IMR-90 (cell line): ENCODE data around the gene PM20D2. TPM values are rescaled to one million over a fixed set of nuclear protein-coding genes. Genes with fewer than 3 reads are reported as not detected.

Experiments used
- ATAC-seq: fragments of 200-7000 bp; cut with Tn5 transposase; 2 replicates; pipeline ENCODE4 v1.9.1; 2020; ENCODE audit warnings: low read depth, mild to moderate bottlenecking, moderate library complexity
- BruUV-seq: library from RNA; stranded (reverse); fragments of 400-500 nt; replicated peaks from 2 replicates; lab custom pipeline; 2021; lab: Mats Ljungman, UMichigan
- CTCF ChIA-PET: fragments of 300-600 bp; formaldehyde crosslinking; extraction: SDS; loops from one replicate; lab custom pipeline; 2021; ENCODE audit warnings: antibody characterized with exemption; lab: Yijun Ruan, JAX
- POLR2A ChIA-PET: fragments of 300-600 bp; sonication (Branson Sonifier 250); formaldehyde crosslinking; loops from one replicate; lab custom pipeline; 2022; ENCODE audit warnings: antibody characterized with exemption; ENCODE audit not compliant: unreplicated experiment; lab: Charles Lee
- DNase-seq: peaks from one replicate; pipeline ENCODE4 v3.0.0; 2013
- H2AFZ ChIP-seq: replicated peaks from 2 replicates; pipeline ENCODE3; 2013; ENCODE audit warnings: low read length, mild to moderate bottlenecking; ENCODE audit not compliant: poor library complexity
- H2AK5ac ChIP-seq: 2 replicates; pipeline ENCODE4 v1.6.1; 2013; ENCODE audit warnings: low read depth, low read length, inconsistent platforms
- H2AK9ac ChIP-seq: replicated peaks from 2 replicates; pipeline ENCODE3; 2013; ENCODE audit warnings: mild to moderate bottlenecking, low read depth, low read length, moderate library complexity; ENCODE audit not compliant: poor library complexity
- H2BK120ac ChIP-seq: 2 replicates; pipeline ENCODE4 v1.6.1; 2013; ENCODE audit warnings: low read depth, low read length, inconsistent platforms
- H2BK15ac ChIP-seq: 3 replicates; pipeline ENCODE4 v1.6.1; 2013; ENCODE audit warnings: low read depth, low read length, inconsistent platforms
- H2BK20ac ChIP-seq: 2 replicates; pipeline ENCODE4 v1.6.1; 2013; ENCODE audit warnings: low read depth, mild to moderate bottlenecking, inconsistent platforms, low read length, moderate library complexity
- H2BK5ac ChIP-seq: 2 replicates; pipeline ENCODE4 v1.6.1; 2013; ENCODE audit warnings: mild to moderate bottlenecking, low read depth, low read length, inconsistent platforms; ENCODE audit not compliant: poor library complexity, severe bottlenecking
- H3K14ac ChIP-seq: replicated peaks from 2 replicates; pipeline ENCODE4 v1.6.1; 2013; ENCODE audit warnings: low read depth, low read length, inconsistent platforms
- H3K18ac ChIP-seq: 2 replicates; pipeline ENCODE4 v1.6.1; 2013; ENCODE audit warnings: low read depth, low read length, control low read depth
- H3K23ac ChIP-seq: 2 replicates; pipeline ENCODE4 v1.6.1; 2013; ENCODE audit warnings: low read depth, low read length, inconsistent platforms
- H3K27ac ChIP-seq: 2 replicates; pipeline ENCODE4 v1.5.1; 2013; ENCODE audit warnings: mild to moderate bottlenecking, control low read depth, low read length; ENCODE audit not compliant: insufficient read depth
- H3K27me3 ChIP-seq: 2 replicates; pipeline ENCODE4 v1.6.1; 2013; ENCODE audit warnings: low read length; ENCODE audit not compliant: control insufficient read depth, insufficient read depth
- H3K36me3 ChIP-seq: 2 replicates; pipeline ENCODE4 v1.6.1; 2013; ENCODE audit warnings: low read length, mixed read lengths; ENCODE audit not compliant: control insufficient read depth, insufficient read depth
- H3K4ac ChIP-seq: 2 replicates; pipeline ENCODE4 v1.6.1; 2013; ENCODE audit warnings: low read depth, low read length, inconsistent platforms
- H3K4me1 ChIP-seq: 2 replicates; pipeline ENCODE4 v1.6.1; 2013; ENCODE audit warnings: low read length, mixed read lengths; ENCODE audit not compliant: control insufficient read depth, insufficient read depth
- H3K4me2 ChIP-seq: 2 replicates; pipeline ENCODE4 v1.6.1; 2013; ENCODE audit warnings: low read depth, mild to moderate bottlenecking, control low read depth, low read length, moderate library complexity
- H3K4me3 ChIP-seq: 2 replicates; pipeline ENCODE4 v1.5.1; 2013; ENCODE audit warnings: low read depth, mild to moderate bottlenecking, control low read depth, low read length, moderate library complexity; ENCODE audit not compliant: insufficient read depth
- H3K56ac ChIP-seq: 2 replicates; pipeline ENCODE4 v1.6.1; 2013; ENCODE audit warnings: low read length, inconsistent platforms; ENCODE audit not compliant: insufficient read depth; ENCODE audit errors: extremely low read depth
- H3K79me1 ChIP-seq, 2 experiments: 2 replicates each; pipeline ENCODE4 v1.6.1; 2013; ENCODE audit warnings: low read length in 2 of 2, inconsistent platforms in 1 of 2, low read depth in 1 of 2
- H3K9ac ChIP-seq: 2 replicates; pipeline ENCODE4 v1.6.1; 2013; ENCODE audit warnings: low read depth, low read length, control low read depth
- H3K9me1 ChIP-seq: 2 replicates; pipeline ENCODE4 v1.6.1; 2013; ENCODE audit warnings: low read length, inconsistent platforms; ENCODE audit not compliant: insufficient read depth
- H3K9me3 ChIP-seq: 2 replicates; pipeline ENCODE4 v1.6.1; 2013; ENCODE audit warnings: low read length; ENCODE audit not compliant: control insufficient read depth, insufficient read depth
- H4K20me1 ChIP-seq: 2 replicates; pipeline ENCODE4 v1.6.1; 2013; ENCODE audit warnings: low read length, inconsistent platforms; ENCODE audit not compliant: insufficient read depth
- H4K5ac ChIP-seq: 2 replicates; pipeline ENCODE4 v1.6.1; 2013; ENCODE audit warnings: mild to moderate bottlenecking, low read depth, low read length, control low read depth
- H4K8ac ChIP-seq, 2 experiments: 2 replicates each; pipeline ENCODE4 v1.6.1; 2013; ENCODE audit warnings: low read depth in 2 of 2, low read length in 2 of 2, control low read depth in 1 of 2, inconsistent platforms in 1 of 2
- H4K91ac ChIP-seq: 2 replicates; pipeline ENCODE4 v1.6.1; 2013; ENCODE audit warnings: low read depth, low read length, inconsistent platforms; ENCODE audit not compliant: insufficient read depth
- BHLHE40 ChIP-seq: fragments of 150-350 bp; IDR thresholded peaks from 2 replicates; pipeline ENCODE4 v1.6.1; 2016; ENCODE audit warnings: mild to moderate bottlenecking, low read depth, low read length
- CEBPB ChIP-seq: IDR thresholded peaks from 2 replicates; pipeline ENCODE4 v1.6.1; 2012; ENCODE audit warnings: low read depth, low read length, improper control_type of control experiment
- CHD1 ChIP-seq: IDR thresholded peaks from 2 replicates; pipeline ENCODE4 v1.6.1; 2012; ENCODE audit warnings: low read depth, low read length, improper control_type of control experiment
- FOS ChIP-seq: fragments of 150-350 bp; IDR thresholded peaks from 2 replicates; pipeline ENCODE4 v1.6.1; 2016; ENCODE audit warnings: low read depth, low read length
- MAFK ChIP-seq: IDR thresholded peaks from 2 replicates; pipeline ENCODE4 v1.6.1; 2012; ENCODE audit warnings: low read depth, low read length, improper control_type of control experiment
- MAZ ChIP-seq: IDR thresholded peaks from 2 replicates; pipeline ENCODE4 v1.6.1; 2012; ENCODE audit warnings: low read depth, mild to moderate bottlenecking, low read length, improper control_type of control experiment, moderate library complexity, borderline replicate concordance
- MXI1 ChIP-seq: IDR thresholded peaks from 2 replicates; pipeline ENCODE4 v1.6.1; 2012; ENCODE audit warnings: low read depth, mild to moderate bottlenecking, low read length, moderate library complexity, borderline replicate concordance
- POLR2A ChIP-seq: IDR thresholded peaks from 2 replicates; pipeline ENCODE4 v1.6.1; 2012; ENCODE audit warnings: mild to moderate bottlenecking, low read depth, low read length
- RCOR1 ChIP-seq: IDR thresholded peaks from 2 replicates; pipeline ENCODE4 v1.6.1; 2012; ENCODE audit warnings: mild to moderate bottlenecking, low read length, improper control_type of control experiment; ENCODE audit not compliant: insufficient replicate concordance
- RFX5 ChIP-seq: IDR thresholded peaks from 2 replicates; pipeline ENCODE4 v1.8.0; 2012; ENCODE audit warnings: low read depth, mild to moderate bottlenecking, low read length, moderate library complexity
- SMC3 ChIP-seq: fragments of 150-350 bp; IDR thresholded peaks from 2 replicates; pipeline ENCODE4 v1.6.1; 2016; ENCODE audit warnings: low read depth, mild to moderate bottlenecking, antibody characterized with exemption, low read length, moderate library complexity
- WGBS, 2 experiments: methylation state at CpG; one replicate each; pipeline versions ENCODE4 v1.1.5 to v1.1.7; 2013; ENCODE audit warnings: missing lambda C conversion rate in 2 of 2; ENCODE audit not compliant: insufficient read length in 1 of 2; ENCODE audit errors: extremely low coverage in 2 of 2; 5-methylcytosine and 5-hydroxymethylcytosine counted together
- dilution Hi-C: fragments of 300-500 bp; cut with HindIII; formaldehyde crosslinking; loops from one replicate; pipeline ENCODE4 v1.14.3; 2018; ENCODE audit warnings: low sequenced_read_pairs; ENCODE audit not compliant: unreplicated experiment
- in situ Hi-C: fragments of 300-500 bp; cut with MboI; formaldehyde crosslinking; loops from 3 replicates; pipeline ENCODE4 v1.14.3; 2019; ENCODE audit warnings: low sequenced_read_pairs, inconsistent platforms, mixed read lengths
- intact Hi-C: fragments of 100-400 bp; cut with micrococcal nuclease; formaldehyde crosslinking; loops from 2 replicates; pipeline ENCODE4 v1.10.0; 2022
- polyA plus RNA-seq, 3 experiments: library from polyadenylated mRNA; depleted of rRNA; stranded (reverse); fragments of >200 nt; gene quantifications; 2 replicates each; pipeline ENCODE4 v1.2.3, GENCODE V29; 2012; ENCODE audit warnings: low replicate concordance in 1 of 3
- total RNA-seq: library from RNA; depleted of rRNA; stranded (reverse); fragments of >200 nt; gene quantifications from 2 replicates; pipeline ENCODE4 v1.2.3, GENCODE V29; 2012
- TF ChIP-seq, protein P1 (sequence below): fragments of 150-350 bp; IDR thresholded peaks from 2 replicates; pipeline ENCODE4 v1.6.1; 2016; ENCODE audit warnings: low read depth, mild to moderate bottlenecking, low read length, moderate library complexity, borderline replicate concordance
- TF ChIP-seq, protein P2 (sequence below): conservative IDR thresholded peaks from 2 replicates; pipeline ENCODE4 v1.5.1; 2012; ENCODE audit warnings: mild to moderate bottlenecking, low read depth, low read length, improper control_type of control experiment
- TF ChIP-seq, protein P3 (sequence below): fragments of 150-350 bp; IDR thresholded peaks from 2 replicates; pipeline ENCODE4 v1.6.1; 2017; ENCODE audit warnings: mild to moderate bottlenecking, antibody characterized with exemption, low read length, low read depth

The PM20D2 gene
- total and polyA plus RNA-seq, 2 of the 4 experiments (the other 2 are of a cell fraction) = 6.0 to 6.5 TPM

DNA sequence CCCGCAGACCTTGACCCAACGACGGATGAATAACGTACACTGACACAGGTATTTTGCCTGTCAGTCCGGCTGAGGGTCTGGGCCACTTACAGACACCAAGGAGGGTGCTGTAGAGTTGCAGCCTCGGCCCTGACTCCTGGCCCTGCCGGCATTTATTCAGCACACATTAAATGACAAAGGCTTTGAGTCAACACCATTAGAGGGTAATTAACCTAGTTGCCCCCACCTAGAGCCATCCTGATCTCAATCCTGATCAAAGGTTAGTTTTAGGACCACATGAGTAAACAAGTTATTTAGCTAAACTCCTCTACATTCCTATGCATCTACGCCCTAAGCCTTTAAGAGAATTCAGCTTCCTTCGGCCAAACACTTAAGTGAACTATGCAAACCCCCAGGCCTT, 11.9 kb upstream of the PM20D2 start:
- in situ Hi-C loops (loop anchor here (25.0 kb wide), 1 partner anchor 228 kb away; the partner anchor contains the start of gene UBE2J1), dilution Hi-C loops (no loop called here), intact Hi-C loops (no loop called here)

More for the DNA sequence above, 11.9 kb upstream of the PM20D2 start:
- no peak overlapping the region for H4K91ac ChIP-seq
- ChIA-PET POLR2A (no interaction called here), CTCF (interaction anchor here (0.6 kb wide), 1 partner anchor 183 kb away, joined by 3 read pairs; no protein-coding TSS in a partner anchor)
- no peak for TF ChIP-seq FOS
- TF ChIP-seq CEBPB = no peak
- TF ChIP-seq SMC3 = no peak
- TF ChIP-seq BHLHE40 = no peak
- no peak for TF ChIP-seq RCOR1
- no peak for TF ChIP-seq MAFK
- no peak for TF ChIP-seq MXI1
- TF ChIP-seq, protein P1, sequence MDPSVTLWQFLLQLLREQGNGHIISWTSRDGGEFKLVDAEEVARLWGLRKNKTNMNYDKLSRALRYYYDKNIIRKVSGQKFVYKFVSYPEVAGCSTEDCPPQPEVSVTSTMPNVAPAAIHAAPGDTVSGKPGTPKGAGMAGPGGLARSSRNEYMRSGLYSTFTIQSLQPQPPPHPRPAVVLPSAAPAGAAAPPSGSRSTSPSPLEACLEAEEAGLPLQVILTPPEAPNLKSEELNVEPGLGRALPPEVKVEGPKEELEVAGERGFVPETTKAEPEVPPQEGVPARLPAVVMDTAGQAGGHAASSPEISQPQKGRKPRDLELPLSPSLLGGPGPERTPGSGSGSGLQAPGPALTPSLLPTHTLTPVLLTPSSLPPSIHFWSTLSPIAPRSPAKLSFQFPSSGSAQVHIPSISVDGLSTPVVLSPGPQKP = no peak
- TF ChIP-seq POLR2A = no peak
- TF ChIP-seq MAZ = no peak
- TF ChIP-seq, protein P2, sequence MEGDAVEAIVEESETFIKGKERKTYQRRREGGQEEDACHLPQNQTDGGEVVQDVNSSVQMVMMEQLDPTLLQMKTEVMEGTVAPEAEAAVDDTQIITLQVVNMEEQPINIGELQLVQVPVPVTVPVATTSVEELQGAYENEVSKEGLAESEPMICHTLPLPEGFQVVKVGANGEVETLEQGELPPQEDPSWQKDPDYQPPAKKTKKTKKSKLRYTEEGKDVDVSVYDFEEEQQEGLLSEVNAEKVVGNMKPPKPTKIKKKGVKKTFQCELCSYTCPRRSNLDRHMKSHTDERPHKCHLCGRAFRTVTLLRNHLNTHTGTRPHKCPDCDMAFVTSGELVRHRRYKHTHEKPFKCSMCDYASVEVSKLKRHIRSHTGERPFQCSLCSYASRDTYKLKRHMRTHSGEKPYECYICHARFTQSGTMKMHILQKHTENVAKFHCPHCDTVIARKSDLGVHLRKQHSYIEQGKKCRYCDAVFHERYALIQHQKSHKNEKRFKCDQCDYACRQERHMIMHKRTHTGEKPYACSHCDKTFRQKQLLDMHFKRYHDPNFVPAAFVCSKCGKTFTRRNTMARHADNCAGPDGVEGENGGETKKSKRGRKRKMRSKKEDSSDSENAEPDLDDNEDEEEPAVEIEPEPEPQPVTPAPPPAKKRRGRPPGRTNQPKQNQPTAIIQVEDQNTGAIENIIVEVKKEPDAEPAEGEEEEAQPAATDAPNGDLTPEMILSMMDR = no peak
- TF ChIP-seq CHD1 = no peak
- no peak for TF ChIP-seq RFX5
- TF ChIP-seq, protein P3, sequence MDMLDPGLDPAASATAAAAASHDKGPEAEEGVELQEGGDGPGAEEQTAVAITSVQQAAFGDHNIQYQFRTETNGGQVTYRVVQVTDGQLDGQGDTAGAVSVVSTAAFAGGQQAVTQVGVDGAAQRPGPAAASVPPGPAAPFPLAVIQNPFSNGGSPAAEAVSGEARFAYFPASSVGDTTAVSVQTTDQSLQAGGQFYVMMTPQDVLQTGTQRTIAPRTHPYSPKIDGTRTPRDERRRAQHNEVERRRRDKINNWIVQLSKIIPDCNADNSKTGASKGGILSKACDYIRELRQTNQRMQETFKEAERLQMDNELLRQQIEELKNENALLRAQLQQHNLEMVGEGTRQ = no peak
- H3K4me3 ChIP-seq = no peak overlapping the region
- no peak overlapping the region for H3K23ac ChIP-seq
- no TSS peak for BruUV-seq
- no peak overlapping the region for H3K14ac ChIP-seq
- H3K4ac ChIP-seq = no peak overlapping the region
- no peak overlapping the region for H2BK20ac ChIP-seq
- no peaks in the 10 kb centered on the region for H3K79me1 ChIP-seq
- H3K27me3 ChIP-seq = no peaks in the 10 kb centered on the region
- H4K5ac ChIP-seq = no peak overlapping the region
- H3K27ac ChIP-seq = no peak overlapping the region
- no peaks in the 10 kb centered on the region for H3K9me1 ChIP-seq
- H2BK120ac ChIP-seq = no peak overlapping the region
- H2BK15ac ChIP-seq = no peak overlapping the region
- no CpG with 5 or more reads among the region's 9 CpGs for WGBS, 2 experiments
- no peak for ATAC-seq
- no peak overlapping the region for H2AFZ ChIP-seq
- no peak overlapping the region for H3K4me2 ChIP-seq
- no peaks in the 10 kb centered on the region for H3K36me3 ChIP-seq
- no peak overlapping the region for H2AK9ac ChIP-seq
- no peak overlapping the region for H2AK5ac ChIP-seq
- no peak overlapping the region for H3K9ac ChIP-seq
- no peak overlapping the region for H4K8ac ChIP-seq
- H3K9me3 ChIP-seq = no peaks in the 10 kb centered on the region
- no peak overlapping the region for H3K56ac ChIP-seq
- no peak for DNase-seq
- no peak overlapping the region for H3K18ac ChIP-seq
- no peaks in the 10 kb centered on the region for H4K20me1 ChIP-seq
- H3K4me1 ChIP-seq = no peaks in the 10 kb centered on the region
- H2BK5ac ChIP-seq = no peak overlapping the region
